GM23338 (cell line): ENCODE data around the gene MICA.

Source experiments
- CREB1 ChIP-seq: fragments of 250-450 bp; sonication (Bioruptor Pico); IDR thresholded peaks from 2 replicates; pipeline ENCODE4 v1.5.0; 2020; ENCODE audit warnings: low read depth, mild to moderate bottlenecking, moderate library complexity
- CTCF ChIP-seq, 2 experiments: fragments of 200-600 bp in 1 of 2; sonication (generic) in 1 of 2; conservative IDR thresholded peaks; 2 replicates each; pipeline versions ENCODE4 v1.5.1 to v1.6.1; 2016 to 2017; ENCODE audit warnings: antibody characterized with exemption in 2 of 2, low read depth in 2 of 2, mild to moderate bottlenecking in 2 of 2, moderate library complexity in 1 of 2
- ETS1 ChIP-seq: IDR thresholded peaks from 2 replicates; pipeline ENCODE4 v1.6.1; 2016; ENCODE audit warnings: antibody characterized with exemption
- EZH2 ChIP-seq: fragments of 200-600 bp; sonication (generic); IDR thresholded peaks from one replicate; pipeline ENCODE4 v1.8.0; 2017; ENCODE audit warnings: antibody characterized with exemption, mild to moderate bottlenecking, low read depth; ENCODE audit not compliant: unreplicated experiment
- EZH2phosphoT487 ChIP-seq: fragments of 200-600 bp; sonication (generic); IDR thresholded peaks from one replicate; pipeline ENCODE4 v1.8.1; 2018; ENCODE audit warnings: antibody characterized with exemption; ENCODE audit not compliant: unreplicated experiment
- JUNB ChIP-seq: IDR thresholded peaks from one replicate; pipeline ENCODE4 v1.6.1; 2016; ENCODE audit warnings: antibody characterized with exemption; ENCODE audit not compliant: unreplicated experiment
- NANOG ChIP-seq: IDR thresholded peaks from 2 replicates; pipeline ENCODE4 v1.6.1; 2016; ENCODE audit warnings: antibody characterized with exemption, borderline replicate concordance
- POLR2AphosphoS5 ChIP-seq: IDR thresholded peaks from 2 replicates; pipeline ENCODE4 v1.6.1; 2016; ENCODE audit warnings: antibody characterized with exemption, low read depth
- REST ChIP-seq: IDR thresholded peaks from one replicate; pipeline ENCODE4 v1.6.1; 2018; ENCODE audit warnings: antibody characterized with exemption; ENCODE audit not compliant: unreplicated experiment
- STAT1 ChIP-seq: IDR thresholded peaks from one replicate; pipeline ENCODE4 v1.6.1; 2016; ENCODE audit warnings: antibody characterized with exemption; ENCODE audit not compliant: unreplicated experiment
- ZNF114 ChIP-seq: fragments of 250-450 bp; sonication (Bioruptor Pico); IDR thresholded peaks from 2 replicates; pipeline ENCODE4 v1.5.0; 2020; ENCODE audit warnings: mild to moderate bottlenecking, moderate library complexity
- ZNF331 ChIP-seq: fragments of 250-450 bp; sonication (Bioruptor Pico); IDR thresholded peaks from 2 replicates; pipeline ENCODE4 v1.5.0; 2020; ENCODE audit warnings: low read depth, mild to moderate bottlenecking, moderate library complexity

- TF ChIP-seq ETS1 (no peak), CTCF (conservative IDR thresholded peaks at IDR 0.05; ENCODE audit: low read depth in 2 of 2) (no peak), REST (no peak), ZNF331 (CRISPR knock-in tag) (no peak), CREB1 (CRISPR knock-in tag) (no peak), EZH2 (no peak), JUNB (no peak), STAT1 (no peak), POLR2AphosphoS5 (no peak), ZNF114 (CRISPR knock-in tag) (no peak), EZH2phosphoT487 (no peak), NANOG (no peak)
Observed at GRCh38 chr6:31375699-31376098, 27.7 kb upstream of the MICA start.
